Measurements from ENCODE around the gene STEAP2.

STEAP2 gene

GRCh38 chr7:90270431-90271178 lies 59.1 kb downstream of the STEAP2 start:
- Histone ChIP-seq H4K20me1 (ENCODE audit: low read depth, low read length) (no peaks in the 10 kb centered on the region; the same call in 1 of the 2 replicates), H3K9me3 (ENCODE audit: insufficient read depth, low read length) (no peaks in the 10 kb centered on the region), H3K79me2 (ENCODE audit: insufficient read depth, low read length) (no peaks in the 10 kb centered on the region), H3K27ac (ENCODE audit: low read depth, low read length) (no peak overlapping the region), H3K9ac (ENCODE audit: low read length) (no peak overlapping the region), H2AFZ (ENCODE audit: low read depth, low read length, severe bottlenecking) (no peak overlapping the region), H3K36me3 (ENCODE audit: low read length) (no peaks in the 10 kb centered on the region), H3K9me2 (replicated peaks; ENCODE audit: insufficient read depth, low read length) (no peaks in the 10 kb centered on the region), H3K4me2 (ENCODE audit: low read depth, low read length, poor library complexity, severe bottlenecking) (no peak overlapping the region), H3K4me3 (ENCODE audit: insufficient read depth, low read length, poor library complexity, severe bottlenecking) (no peak overlapping the region), H3K27me3 (ENCODE audit: low read length) (no peaks in the 10 kb centered on the region), H3F3A (ENCODE audit: insufficient read depth) (no peaks in the 10 kb centered on the region)
- TF ChIP-seq EZH2phosphoT487 (conservative IDR thresholded peaks at IDR 0.05; ENCODE audit: low read length) (no peak), CTCF (IDR thresholded peaks at IDR 0.05; ENCODE audit: insufficient read depth, low read length, poor library complexity, severe bottlenecking) (no peak)

GRCh38 chr7:90271753-90272152 lies 60.2 kb downstream of the STEAP2 start:
- H3K4me3 ChIP-seq (ENCODE audit: insufficient read depth, low read length, poor library complexity, severe bottlenecking) = no peak overlapping the region
- H2AFZ ChIP-seq (ENCODE audit: low read depth, low read length, severe bottlenecking) = no peak overlapping the region
- H3K9me2 ChIP-seq (replicated peaks; ENCODE audit: insufficient read depth, low read length) = no peaks in the 10 kb centered on the region
- no peaks in the 10 kb centered on the region for H3K79me2 ChIP-seq (ENCODE audit: insufficient read depth, low read length)
- H3K9me3 ChIP-seq (ENCODE audit: insufficient read depth, low read length) = no peaks in the 10 kb centered on the region
- no peak overlapping the region for H3K27ac ChIP-seq (ENCODE audit: low read depth, low read length)
- no peak overlapping the region for H3K9ac ChIP-seq (ENCODE audit: low read length)
- no peaks in the 10 kb centered on the region for H3K27me3 ChIP-seq (ENCODE audit: low read length)
- no peaks in the 10 kb centered on the region for H3K36me3 ChIP-seq (ENCODE audit: low read length)
- TF ChIP-seq CTCF (IDR thresholded peaks at IDR 0.05; ENCODE audit: insufficient read depth, low read length, poor library complexity, severe bottlenecking) = no peak
- no peak for TF ChIP-seq EZH2phosphoT487 (conservative IDR thresholded peaks at IDR 0.05; ENCODE audit: low read length)
- H3F3A ChIP-seq (ENCODE audit: insufficient read depth) = no peaks in the 10 kb centered on the region
- no peak overlapping the region for H3K4me2 ChIP-seq (ENCODE audit: low read depth, low read length, poor library complexity, severe bottlenecking)
- H4K20me1 ChIP-seq (ENCODE audit: low read depth, low read length) = no peaks in the 10 kb centered on the region

GRCh38 chr7:90272242-90272641 lies 60.7 kb downstream of the STEAP2 start:
- H3K36me3 ChIP-seq (ENCODE audit: low read length) = no peaks in the 10 kb centered on the region
- H3F3A ChIP-seq (ENCODE audit: insufficient read depth) = no peaks in the 10 kb centered on the region
- no peak overlapping the region for H3K9ac ChIP-seq (ENCODE audit: low read length)
- H3K9me3 ChIP-seq (ENCODE audit: insufficient read depth, low read length) = no peaks in the 10 kb centered on the region
- TF ChIP-seq CTCF (IDR thresholded peaks at IDR 0.05; ENCODE audit: insufficient read depth, low read length, poor library complexity, severe bottlenecking) (no peak), EZH2phosphoT487 (conservative IDR thresholded peaks at IDR 0.05; ENCODE audit: low read length) (no peak)
- no peak overlapping the region for H3K4me2 ChIP-seq (ENCODE audit: low read depth, low read length, poor library complexity, severe bottlenecking)
- peaks cover 3% of the 10 kb centered on the region; the same call in 1 of the 2 replicates for H4K20me1 ChIP-seq (ENCODE audit: low read depth, low read length)
- H3K27me3 ChIP-seq (ENCODE audit: low read length) = no peaks in the 10 kb centered on the region
- no peaks in the 10 kb centered on the region for H3K9me2 ChIP-seq (replicated peaks; ENCODE audit: insufficient read depth, low read length)
- no peak overlapping the region for H3K4me3 ChIP-seq (ENCODE audit: insufficient read depth, low read length, poor library complexity, severe bottlenecking)
- H3K27ac ChIP-seq (ENCODE audit: low read depth, low read length) = no peak overlapping the region
- H2AFZ ChIP-seq (ENCODE audit: low read depth, low read length, severe bottlenecking) = no peak overlapping the region
- H3K79me2 ChIP-seq (ENCODE audit: insufficient read depth, low read length) = no peaks in the 10 kb centered on the region

All from SU-DHL-6 (cell line).